Loucy (cell line): Measurements from ENCODE around the gene DOK7.

ENCODE experiments used
- H2AFZ ChIP-seq: fragments of 200-600 bp; sonication (generic); 2 replicates; pipeline ENCODE4 v1.6.0; 2016; ENCODE audit warnings: antibody characterized with exemption, mild to moderate bottlenecking, low read length, moderate library complexity
- H3F3A ChIP-seq: fragments of 200-600 bp; 2 replicates; pipeline ENCODE4 v1.6.0; 2016; ENCODE audit warnings: antibody characterized with exemption, low read depth, mild to moderate bottlenecking
- H3K27me3 ChIP-seq: fragments of 200-600 bp; sonication (generic); 2 replicates; pipeline ENCODE4 v1.6.1; 2014; ENCODE audit warnings: low read length, mild to moderate bottlenecking; ENCODE audit not compliant: insufficient read depth, poor library complexity, severe bottlenecking
- H3K36me3 ChIP-seq: fragments of 200-600 bp; sonication (generic); 2 replicates; pipeline ENCODE4 v1.6.1; 2016; ENCODE audit warnings: low read length; ENCODE audit not compliant: insufficient read depth
- H3K4me1 ChIP-seq: fragments of 200-600 bp; sonication (generic); 2 replicates; pipeline ENCODE4 v1.5.1; 2014; ENCODE audit warnings: low read length, mild to moderate bottlenecking; ENCODE audit not compliant: insufficient read depth, poor library complexity, severe bottlenecking
- H3K4me2 ChIP-seq: fragments of 200-600 bp; sonication (generic); 2 replicates; pipeline ENCODE4 v1.6.0; 2014; ENCODE audit warnings: antibody characterized with exemption, low read length, low read depth, mild to moderate bottlenecking; ENCODE audit not compliant: poor library complexity, severe bottlenecking
- H3K4me3 ChIP-seq: fragments of 200-600 bp; sonication (generic); 2 replicates; pipeline ENCODE4 v1.5.1; 2014; ENCODE audit warnings: low read length, mild to moderate bottlenecking, mixed read lengths; ENCODE audit not compliant: poor library complexity, severe bottlenecking
- H3K79me2 ChIP-seq: fragments of 200-600 bp; sonication (generic); 2 replicates; pipeline ENCODE4 v1.6.1; 2014; ENCODE audit warnings: low read length; ENCODE audit not compliant: insufficient read depth
- H3K9ac ChIP-seq: fragments of 200-600 bp; sonication (generic); 2 replicates; pipeline ENCODE4 v1.6.0; 2014; ENCODE audit warnings: mild to moderate bottlenecking, low read depth, low read length, moderate library complexity; ENCODE audit not compliant: poor library complexity, severe bottlenecking
- H3K9me2 ChIP-seq: fragments of 200-600 bp; sonication (generic); replicated peaks from 2 replicates; pipeline ENCODE4 v1.6.1; 2016; ENCODE audit warnings: low read depth, low read length, mixed read lengths
- H3K9me3 ChIP-seq: fragments of 200-600 bp; sonication (generic); 2 replicates; pipeline ENCODE4 v1.6.1; 2014; ENCODE audit warnings: mild to moderate bottlenecking, antibody characterized with exemption, low read length, low read depth; ENCODE audit not compliant: insufficient read depth
- H4K20me1 ChIP-seq: fragments of 200-600 bp; sonication (generic); 2 replicates; pipeline ENCODE4 v1.6.0; 2014; ENCODE audit warnings: antibody characterized with exemption, low read length, mild to moderate bottlenecking; ENCODE audit not compliant: insufficient read depth, poor library complexity, severe bottlenecking
- CTCF ChIP-seq: fragments of 200-600 bp; sonication (generic); conservative IDR thresholded peaks from 2 replicates; pipeline ENCODE4 v1.5.1; 2014; ENCODE audit warnings: mild to moderate bottlenecking, antibody characterized with exemption, low read length
- EZH2phosphoT487 ChIP-seq: fragments of 200-600 bp; IDR thresholded peaks from 2 replicates; pipeline ENCODE4 v1.6.1; 2018; ENCODE audit warnings: antibody characterized with exemption, mild to moderate bottlenecking, moderate library complexity, borderline replicate concordance

Gene DOK7

GRCh38 chr4:3423952-3424351 lies 39.2 kb upstream of the DOK7 start:
- Histone ChIP-seq H3K9me3 (no peaks in the 10 kb centered on the region), H3K9ac (no peak overlapping the region), H3F3A (no peaks in the 10 kb centered on the region), H2AFZ (no peak overlapping the region), H3K4me1 (no peaks in the 10 kb centered on the region), H3K9me2 (no peaks in the 10 kb centered on the region), H3K36me3 (peaks cover 67% of the 10 kb centered on the region; the same call in 1 of the 2 replicates), H4K20me1 (no peaks in the 10 kb centered on the region), H3K27me3 (no peaks in the 10 kb centered on the region), H3K4me3 (no peak overlapping the region), H3K4me2 (no peak overlapping the region), H3K79me2 (no peaks in the 10 kb centered on the region)
- TF ChIP-seq CTCF = no peak
- no peak for TF ChIP-seq EZH2phosphoT487

GRCh38 chr4:3424522-3425095 lies 38.5 kb upstream of the DOK7 start:
- H2AFZ ChIP-seq = no peak overlapping the region
- H3K36me3 ChIP-seq = peaks cover 72% of the 10 kb centered on the region; the same call in 1 of the 2 replicates
- no peak for TF ChIP-seq EZH2phosphoT487
- TF ChIP-seq CTCF = no peak

DNA sequence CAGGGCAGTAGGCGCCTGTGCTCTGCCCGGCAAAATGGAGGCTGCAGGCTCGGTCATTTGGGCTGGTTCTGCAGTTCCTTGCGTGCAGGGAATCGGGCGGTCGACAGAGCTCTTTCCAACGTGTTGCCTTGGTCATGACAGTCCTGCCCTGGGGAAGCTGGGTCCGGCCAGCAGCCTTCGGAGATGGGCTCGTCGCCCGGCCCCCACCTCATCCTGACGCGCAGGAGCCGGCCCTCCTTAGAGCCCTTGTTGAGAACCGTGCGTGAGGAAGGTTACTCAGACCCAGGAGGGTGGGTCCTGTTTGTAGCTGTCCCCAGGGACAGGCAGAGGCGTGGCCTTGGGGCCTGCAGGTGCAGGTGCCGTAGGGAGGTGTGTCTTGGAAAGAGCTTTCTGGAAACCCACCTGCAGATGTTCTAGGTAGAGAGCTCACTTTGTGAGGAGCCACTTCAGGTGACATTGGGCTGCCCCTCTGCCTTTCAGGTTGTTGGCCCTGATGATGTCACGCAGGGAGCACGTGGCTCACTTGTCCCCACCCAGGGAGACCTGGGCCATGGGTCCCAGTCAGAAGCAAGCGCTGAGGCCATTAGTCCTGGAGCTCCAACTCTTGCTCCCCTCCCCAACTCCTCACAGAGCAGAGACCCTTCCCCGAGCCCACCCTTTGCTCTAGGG lies 36.5 kb upstream of the DOK7 start:
- H3K9me3 ChIP-seq = no peaks in the 10 kb centered on the region
- H3K4me1 ChIP-seq = no peaks in the 10 kb centered on the region
- H3K9me2 ChIP-seq = no peaks in the 10 kb centered on the region
- H3K4me2 ChIP-seq = no peak overlapping the region
- TF ChIP-seq EZH2phosphoT487 (no peak), CTCF (no peak)
- no peak overlapping the region for H3K9ac ChIP-seq
- H3F3A ChIP-seq = no peaks in the 10 kb centered on the region
- H4K20me1 ChIP-seq = no peaks in the 10 kb centered on the region
- no peaks in the 10 kb centered on the region for H3K79me2 ChIP-seq
- no peak overlapping the region for H3K4me3 ChIP-seq
- H2AFZ ChIP-seq = no peak overlapping the region
- no peaks in the 10 kb centered on the region for H3K27me3 ChIP-seq
- H3K36me3 ChIP-seq = peaks cover 59% of the 10 kb centered on the region; the same call in 1 of the 2 replicates

More at GRCh38 chr4:3424522-3425095, 38.5 kb upstream of the DOK7 start:
- Histone ChIP-seq H3K9me2 (no peaks in the 10 kb centered on the region), H3K4me1 (no peaks in the 10 kb centered on the region), H3K9ac (no peak overlapping the region), H3K9me3 (no peaks in the 10 kb centered on the region), H4K20me1 (no peaks in the 10 kb centered on the region), H3K4me2 (no peak overlapping the region), H3K4me3 (no peak overlapping the region), H3F3A (no peaks in the 10 kb centered on the region), H3K79me2 (no peaks in the 10 kb centered on the region), H3K27me3 (no peaks in the 10 kb centered on the region)
